Myocyte (in vitro differentiated cells): ENCODE results near the gene ZNF267. TPM values are rescaled to one million over a fixed set of nuclear protein-coding genes. Genes with fewer than 3 reads are reported as not detected.
A peak's percentile ranks its signal among the peaks of the same experiment; 100 is the strongest.
"Not testable (repeated sequence)": the region's sequence is repeated elsewhere in the genome, so short reads cannot be mapped to it uniquely, and the experiment has no call there.

Source experiments
- DNase-seq: peaks from one replicate; pipeline ENCODE4 v3.0.0-alpha.2; 2012; ENCODE audit warnings: low read depth
- polyA plus RNA-seq: library from polyadenylated mRNA; unstranded; fragments of >200 nt; gene quantifications from one replicate; pipeline ENCODE4 v1.2.1, GENCODE V29; 2012; ENCODE audit warnings: missing spikeins
- total RNA-seq: library from RNA; depleted of rRNA; stranded (reverse); fragments of >200 nt; gene quantifications from 2 replicates; pipeline ENCODE4 v1.2.3, GENCODE V29; 2014

The ZNF267 gene
- 17.1 and 26.3 TPM in 2 replicates for total RNA-seq
- polyA plus RNA-seq: 3.3 TPM

- peak; percentile 96 for DNase-seq
Measured at GRCh38 chr16:31873556-31874365, at the start of gene ZNF267. ZNF267 (plus strand) TSS chr16:31873807; CDS start chr16:31873967, 160 bp downstream.

DNA sequence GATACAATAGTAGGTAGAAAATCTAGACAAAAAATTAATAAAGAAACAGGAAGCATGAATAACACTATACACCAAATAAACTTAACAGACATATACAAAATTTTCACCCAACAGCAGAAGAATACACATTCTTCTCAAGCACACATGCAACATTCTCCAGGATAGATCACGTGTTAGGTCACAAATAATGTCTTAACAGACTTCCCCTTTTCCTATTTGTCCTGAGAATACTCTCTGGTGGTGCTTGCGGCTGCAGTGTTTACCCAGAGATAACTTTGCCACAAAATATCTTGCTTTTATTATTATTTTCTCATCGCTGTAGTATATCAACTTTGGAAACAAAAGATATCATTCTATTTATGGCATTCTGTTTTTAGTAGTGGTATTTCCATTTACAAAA lies 40.6 kb upstream of the ZNF267 start:
- DNase-seq: no peak

GRCh38 chr16:31836396-31836795 lies 37.2 kb upstream of the ZNF267 start:
- DNase-seq: not testable (repeated sequence)

DNA sequence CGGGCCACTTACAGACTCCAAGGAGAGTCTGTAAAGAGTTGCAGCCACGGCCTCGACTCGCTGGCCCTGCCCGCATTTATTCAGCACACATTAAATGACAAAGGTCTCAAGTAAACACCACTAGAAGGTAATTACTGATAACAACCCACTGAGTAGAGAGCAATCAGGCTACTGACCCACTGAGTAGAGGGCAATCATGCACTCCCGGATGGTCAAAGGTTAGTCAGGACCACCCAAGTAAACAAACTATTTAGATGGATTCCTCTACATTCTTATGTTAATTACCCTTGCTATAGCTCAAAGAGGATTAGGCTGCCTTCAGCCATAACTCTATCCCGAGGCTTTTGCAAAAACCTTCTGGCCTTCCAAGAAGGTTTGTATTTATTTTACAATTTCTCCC lies 30.7 kb upstream of the ZNF267 start:
- DNase-seq: no peak

- DNase-seq: not testable (repeated sequence)
Measured at GRCh38 chr16:31848572-31848971, 25.0 kb upstream of the ZNF267 start.

DNA sequence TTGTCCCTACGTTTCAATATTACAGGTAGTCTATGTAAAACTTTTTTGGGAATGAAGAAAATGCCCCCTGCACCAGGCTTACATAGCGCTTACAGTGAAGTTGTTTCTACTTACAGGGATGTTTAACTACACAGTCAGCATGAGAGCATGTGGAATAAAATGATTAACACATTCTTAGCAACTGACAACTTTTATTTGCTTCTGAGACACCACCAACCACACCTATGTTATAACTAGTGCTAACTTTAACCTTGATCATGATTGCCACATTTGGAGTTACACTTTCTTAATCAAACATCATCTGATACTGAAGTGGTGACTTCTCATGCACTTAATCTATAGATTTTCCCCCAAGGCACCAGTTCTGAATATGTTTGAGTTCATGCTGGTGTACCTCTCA lies 20.3 kb upstream of the ZNF267 start:
- DNase-seq: no peak

GRCh38 chr16:31860508-31860907 lies 13.1 kb upstream of the ZNF267 start:
- no peak for DNase-seq

GRCh38 chr16:31861455-31861854 lies 12.2 kb upstream of the ZNF267 start:
- DNase-seq: no peak

DNA sequence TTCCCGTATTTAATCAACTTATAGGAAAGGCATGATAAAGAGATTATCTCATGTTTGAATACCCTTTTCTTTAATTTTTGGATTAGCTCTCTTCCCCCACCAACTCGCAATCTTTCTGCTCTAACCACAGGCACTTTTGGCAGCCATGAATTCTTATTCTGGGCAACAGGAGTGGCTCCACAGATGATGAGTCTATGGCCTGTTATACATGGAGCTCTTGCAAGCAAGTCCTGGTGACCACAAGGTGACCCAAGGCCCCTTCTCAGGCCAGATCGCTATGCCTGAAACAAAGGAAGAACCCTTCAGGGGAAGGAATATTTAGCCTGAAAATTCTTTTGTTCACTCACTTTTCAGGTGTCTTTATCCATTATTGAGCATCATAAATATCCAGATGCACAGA lies 10.8 kb upstream of the ZNF267 start:
- DNase-seq: peak; percentile 54

GRCh38 chr16:31868164-31868563 lies 5.4 kb upstream of the ZNF267 start:
- no peak for DNase-seq

GRCh38 chr16:31868691-31869167 lies 4.9 kb upstream of the ZNF267 start:
- DNase-seq: peak; percentile 86

GRCh38 chr16:31869511-31870201 lies 4.0 kb upstream of the ZNF267 start:
- peak; percentile 75 for DNase-seq

DNA sequence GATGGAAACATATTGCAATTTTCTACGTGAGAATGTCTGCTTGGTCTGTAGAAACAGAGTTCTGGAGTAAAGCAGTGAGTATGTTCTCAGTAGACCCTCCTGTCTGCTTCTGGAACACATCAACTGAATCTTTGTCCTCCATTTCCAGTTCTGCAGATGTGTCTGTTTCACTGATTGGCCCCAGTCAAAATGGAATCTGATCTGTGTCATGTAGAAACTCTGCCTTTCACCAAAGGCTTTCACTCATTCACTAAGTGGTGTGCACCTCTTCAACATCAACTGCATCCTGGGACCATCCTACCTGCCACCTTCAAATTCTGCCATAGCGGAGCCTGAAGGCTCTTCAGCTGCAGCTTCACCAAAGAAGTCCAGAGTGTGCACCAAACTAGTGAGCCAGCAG lies 2.8 kb upstream of the ZNF267 start:
- no peak for DNase-seq

- DNase-seq: no peak
Measured at GRCh38 chr16:31871510-31871909, 2.1 kb upstream of the ZNF267 start.

DNA sequence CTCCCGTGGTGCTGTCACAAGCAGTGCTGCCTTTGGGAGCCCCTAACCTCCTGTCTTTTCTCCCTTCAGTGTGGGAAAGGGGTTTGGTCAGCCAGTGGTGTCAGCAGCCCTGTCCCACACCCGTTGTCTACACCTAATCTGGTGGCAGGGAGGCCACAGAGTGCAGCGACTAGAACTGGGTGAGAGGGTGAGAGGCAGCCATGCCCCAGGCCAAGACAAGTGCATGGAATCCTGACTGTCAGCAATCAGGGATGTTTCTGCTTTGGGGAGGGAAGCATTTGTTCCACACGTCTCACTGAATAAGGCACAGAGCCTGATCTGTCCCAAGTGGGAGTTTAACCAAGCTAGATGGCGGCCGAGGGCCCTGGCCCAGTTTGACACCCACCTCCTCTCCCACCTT lies 1.4 kb upstream of the ZNF267 start:
- DNase-seq: no peak

- DNase-seq: peak; percentile 41
Measured at GRCh38 chr16:31874366-31875111, 932 bp downstream of the ZNF267 start.

GRCh38 chr16:31875112-31875803 lies 1.7 kb downstream of the ZNF267 start:
- DNase-seq: peak; percentile 55

- DNase-seq: no peak
Measured at GRCh38 chr16:31875928-31876547, 2.4 kb downstream of the ZNF267 start.

DNA sequence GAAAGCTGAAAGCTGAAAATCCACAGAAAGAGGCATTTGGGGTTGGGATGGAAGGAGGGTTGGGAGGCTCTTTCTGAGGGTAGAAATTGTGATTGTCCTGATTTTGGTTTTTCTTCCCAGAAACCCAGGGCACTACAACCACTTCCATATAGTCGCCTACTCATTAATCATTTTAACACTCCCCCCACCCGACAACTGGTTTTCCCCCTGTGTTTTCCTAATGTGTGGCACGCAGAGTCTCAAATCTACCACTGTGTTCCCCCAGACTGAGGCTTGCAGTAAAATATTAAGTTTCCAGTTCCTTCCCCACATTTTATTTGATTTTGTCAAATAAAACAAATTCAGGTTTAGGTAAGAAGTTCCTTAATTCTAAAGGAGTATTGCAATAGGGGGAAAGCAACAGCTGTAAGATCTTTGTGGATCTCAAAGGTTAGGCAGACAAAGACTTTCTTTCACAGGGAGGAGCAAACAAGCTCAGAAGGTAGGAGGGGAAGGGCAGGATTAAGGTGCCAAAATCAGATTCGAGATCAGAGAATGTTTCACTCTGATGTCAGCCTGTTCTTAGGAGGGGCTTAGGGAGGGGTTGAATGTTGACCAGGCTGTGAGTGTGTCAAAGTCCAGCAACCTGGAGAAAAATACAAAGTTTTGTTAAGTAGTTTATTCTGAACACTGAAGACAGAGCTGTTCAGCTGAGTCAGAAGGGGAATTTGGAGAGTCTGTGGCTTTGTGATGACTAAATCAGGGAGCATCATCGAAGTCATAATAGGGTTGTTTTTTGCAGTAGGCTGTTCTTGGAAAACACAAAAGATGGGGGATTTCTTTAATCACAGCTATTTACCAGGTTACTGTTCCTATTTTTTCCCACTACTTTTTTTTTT lies 3.6 kb downstream of the ZNF267 start:
- DNase-seq: peak; percentile 79
